ENCODE results near the gene XRCC4.

DNA sequence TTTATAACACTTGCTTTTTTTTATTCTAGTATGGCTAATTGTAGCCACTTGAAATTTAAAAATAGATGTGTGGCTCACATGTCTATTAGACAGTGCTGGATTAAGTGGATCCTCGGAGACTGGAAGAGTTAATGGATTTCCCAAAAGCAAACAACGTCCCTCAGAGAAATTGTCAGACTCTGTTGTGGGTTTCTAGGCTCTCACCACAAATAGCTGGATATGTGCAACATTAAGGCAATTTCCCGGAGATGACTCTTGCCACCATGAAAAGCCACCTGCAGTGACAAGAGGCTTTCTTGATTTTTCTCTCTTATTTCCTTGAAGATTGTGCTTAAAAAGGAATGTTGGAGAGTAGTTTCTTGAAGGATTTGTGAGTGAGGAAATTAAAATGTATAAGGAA lies 43.3 kb upstream of the XRCC4 start:
- TF ChIP-seq, protein P1, sequence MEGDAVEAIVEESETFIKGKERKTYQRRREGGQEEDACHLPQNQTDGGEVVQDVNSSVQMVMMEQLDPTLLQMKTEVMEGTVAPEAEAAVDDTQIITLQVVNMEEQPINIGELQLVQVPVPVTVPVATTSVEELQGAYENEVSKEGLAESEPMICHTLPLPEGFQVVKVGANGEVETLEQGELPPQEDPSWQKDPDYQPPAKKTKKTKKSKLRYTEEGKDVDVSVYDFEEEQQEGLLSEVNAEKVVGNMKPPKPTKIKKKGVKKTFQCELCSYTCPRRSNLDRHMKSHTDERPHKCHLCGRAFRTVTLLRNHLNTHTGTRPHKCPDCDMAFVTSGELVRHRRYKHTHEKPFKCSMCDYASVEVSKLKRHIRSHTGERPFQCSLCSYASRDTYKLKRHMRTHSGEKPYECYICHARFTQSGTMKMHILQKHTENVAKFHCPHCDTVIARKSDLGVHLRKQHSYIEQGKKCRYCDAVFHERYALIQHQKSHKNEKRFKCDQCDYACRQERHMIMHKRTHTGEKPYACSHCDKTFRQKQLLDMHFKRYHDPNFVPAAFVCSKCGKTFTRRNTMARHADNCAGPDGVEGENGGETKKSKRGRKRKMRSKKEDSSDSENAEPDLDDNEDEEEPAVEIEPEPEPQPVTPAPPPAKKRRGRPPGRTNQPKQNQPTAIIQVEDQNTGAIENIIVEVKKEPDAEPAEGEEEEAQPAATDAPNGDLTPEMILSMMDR (IDR thresholded peaks at IDR 0.05) = no peak
- TF ChIP-seq POLR2A (IDR thresholded peaks at IDR 0.05) (no peak), POLR2AphosphoS5 (IDR thresholded peaks at IDR 0.05) (no peak)

All from breast epithelium (tissue), 3 donors.